Measurements from ENCODE around the gene GALP.
"Not testable (repeated sequence)": the region's sequence is repeated elsewhere in the genome, so short reads cannot be mapped to it uniquely, and the experiment has no call there.

GALP gene

DNA sequence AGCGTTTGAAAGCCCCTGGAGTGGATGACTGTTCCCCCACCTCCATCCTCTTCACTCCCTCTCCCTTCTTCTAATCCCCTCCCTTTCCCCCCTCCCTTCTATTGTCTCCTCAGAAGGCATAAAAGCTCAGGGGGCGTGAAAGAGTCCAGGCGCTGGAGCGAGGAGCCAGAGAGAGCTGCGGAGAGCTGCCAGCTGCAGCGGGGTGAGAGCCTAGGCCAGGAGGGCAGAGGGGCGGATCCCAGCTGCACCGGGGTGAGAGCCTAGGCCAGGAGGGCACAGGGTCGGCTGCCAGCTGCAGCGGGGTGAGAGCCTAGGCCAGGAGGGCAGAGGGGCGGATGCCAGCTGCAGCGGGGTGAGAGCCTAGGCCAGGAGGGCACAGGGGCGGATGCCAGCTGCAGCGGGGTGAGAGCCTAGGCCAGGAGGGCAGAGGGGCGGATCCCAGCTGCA lies at the start of gene GALP:
Gene GALP, plus strand, starts transcription at position 148 of the 447 bp plus-strand sequence. CDS start 1,101 bp downstream, outside the sequence.
- not testable (repeated sequence) for DNase-seq (ENCODE audit: low read depth in 3 of 3, low spot score in 1 of 3)

DNA sequence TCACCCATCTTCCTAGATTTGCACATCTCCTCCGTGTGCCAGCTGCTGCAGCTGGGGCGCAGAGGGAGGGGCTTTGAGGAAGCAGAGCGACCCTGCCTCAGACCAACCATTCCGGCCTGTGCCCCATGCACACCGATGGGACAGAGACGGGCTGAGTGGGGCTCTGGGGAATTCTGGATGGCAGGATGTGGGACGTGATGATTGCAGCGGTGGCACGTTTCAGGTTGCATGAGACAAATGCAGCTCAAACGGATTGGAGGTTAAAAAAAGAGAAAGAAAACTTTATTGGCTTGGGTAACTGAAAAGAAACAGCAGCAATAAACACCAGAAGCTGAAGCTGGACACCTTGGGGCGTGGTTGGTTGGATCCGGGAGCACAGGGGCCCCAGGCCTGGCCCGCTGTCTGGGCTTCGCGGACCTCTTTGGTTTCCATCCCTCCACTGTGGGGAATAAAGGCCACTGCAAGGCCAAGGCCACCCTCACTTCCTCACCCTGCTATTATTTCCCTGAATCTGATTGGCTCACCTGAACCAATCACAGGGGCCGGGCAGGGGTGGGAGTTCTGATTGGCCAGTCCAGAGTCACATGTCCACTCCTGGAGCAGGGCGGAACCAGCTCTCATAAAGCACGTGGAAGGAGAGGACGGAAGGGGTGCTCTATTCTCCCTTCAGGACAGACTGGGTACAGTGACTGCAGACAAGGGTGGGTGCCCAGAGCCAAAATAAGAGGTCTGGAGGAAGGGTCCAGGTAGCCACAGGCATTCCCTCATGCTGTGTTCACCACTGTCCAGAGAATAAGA lies 48.6 kb upstream of the GALP start:
- no peak for DNase-seq (ENCODE audit: low read depth in 3 of 3, low spot score in 1 of 3)

DNA sequence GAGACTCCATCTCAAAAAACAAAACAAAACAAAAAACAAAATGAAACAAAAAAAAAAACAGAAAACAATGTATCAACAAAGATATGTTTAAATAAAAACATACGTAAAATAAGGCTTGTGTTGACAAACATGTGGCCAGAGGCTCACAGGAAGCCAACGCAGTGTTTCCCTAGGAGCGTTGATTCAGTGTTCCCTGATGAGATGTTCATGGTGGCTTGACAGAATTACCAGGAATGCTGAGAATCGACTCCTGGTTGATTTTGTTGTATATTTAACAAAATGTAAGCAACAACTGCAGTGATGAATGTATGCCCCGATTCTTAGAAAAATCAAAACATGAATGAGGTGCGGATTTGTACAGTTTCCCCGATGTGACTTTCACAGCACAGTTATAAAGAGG lies 45.8 kb upstream of the GALP start:
- DNase-seq (ENCODE audit: low read depth in 3 of 3, low spot score in 1 of 3) = no peak

DNA sequence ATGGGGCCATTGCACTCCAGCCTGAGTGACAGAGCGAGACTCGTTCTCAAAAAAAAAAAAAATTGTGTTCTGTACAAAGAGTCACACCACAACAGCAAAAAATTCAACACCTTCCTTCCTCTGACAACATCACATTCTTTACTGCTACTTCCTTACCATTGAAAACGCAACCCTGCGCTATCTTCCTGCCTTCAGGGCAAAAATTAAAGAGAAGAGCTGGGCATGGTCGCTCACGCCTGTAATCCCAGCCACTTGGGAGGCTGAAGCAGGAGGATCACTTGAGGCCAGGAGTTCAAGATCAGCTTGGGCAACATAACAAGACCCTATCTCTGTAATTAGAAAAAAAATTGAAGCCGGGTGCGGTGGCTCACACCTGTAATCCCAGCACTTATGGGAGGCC lies 44.2 kb upstream of the GALP start:
- no peak for DNase-seq (ENCODE audit: low read depth in 3 of 3, low spot score in 1 of 3)

DNA sequence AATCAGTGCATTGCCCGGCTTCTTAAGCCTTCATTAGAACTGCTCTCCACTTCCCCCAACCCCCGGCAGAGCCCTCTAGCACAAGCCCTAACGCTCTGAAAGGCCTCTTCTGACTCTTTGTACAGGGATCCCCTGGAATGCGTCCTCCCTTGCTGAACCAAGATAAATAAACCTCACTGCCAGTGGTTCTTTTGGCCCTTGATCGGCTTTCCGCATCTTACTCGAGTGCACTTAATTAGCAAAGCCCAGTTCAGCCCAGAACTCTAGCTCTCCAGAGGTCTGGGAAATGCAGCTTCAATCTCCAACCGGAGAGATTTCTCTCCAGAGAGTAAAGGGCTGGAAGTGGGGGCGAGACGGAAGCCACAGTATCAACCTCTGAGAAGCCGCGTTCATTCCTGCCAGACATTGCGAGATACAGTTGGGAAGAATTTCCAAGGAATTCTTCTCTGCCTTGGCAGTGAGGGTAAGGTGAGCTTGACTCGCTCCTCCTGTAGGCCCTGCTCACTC lies 43.4 kb upstream of the GALP start:
- DNase-seq (ENCODE audit: low read depth in 3 of 3, low spot score in 1 of 3) = no peak

DNA sequence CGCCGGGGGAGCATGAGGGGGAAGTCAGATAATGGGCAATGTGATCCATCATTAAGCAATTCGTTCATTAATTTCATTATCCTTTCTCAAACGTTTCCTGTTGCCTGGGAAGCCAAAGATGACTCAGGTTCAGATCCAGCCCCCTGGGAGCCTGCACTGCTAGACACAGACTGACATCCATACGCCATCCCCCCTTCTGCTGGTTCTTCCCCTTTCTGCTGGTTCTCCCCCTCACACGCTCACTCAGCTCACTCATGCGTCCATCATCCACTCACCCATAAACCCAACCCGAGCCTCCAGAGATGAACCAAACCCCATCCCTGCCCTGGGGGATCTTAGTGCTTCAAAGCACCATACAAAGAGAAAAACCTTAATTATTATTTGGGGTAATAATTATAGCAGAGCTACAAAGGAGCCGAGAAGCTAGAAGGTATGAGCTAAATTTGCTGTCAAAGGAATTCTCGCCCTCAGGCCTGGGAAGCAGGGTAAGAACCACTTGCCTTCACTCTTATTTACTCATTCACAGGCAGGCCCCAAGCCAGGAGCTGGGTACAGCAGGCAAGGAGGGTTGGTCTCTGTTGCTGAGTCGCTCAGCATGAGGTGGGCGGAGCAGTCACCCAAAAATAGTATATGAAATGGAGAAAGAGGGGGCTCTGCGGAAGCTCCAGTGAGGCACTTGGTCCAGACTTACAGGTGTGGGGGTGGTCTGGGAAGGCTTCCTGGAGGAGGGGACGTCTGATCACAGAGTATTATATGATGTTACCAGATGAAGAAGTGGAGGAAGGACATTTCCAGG lies 41.8 kb upstream of the GALP start:
- DNase-seq (ENCODE audit: low read depth in 3 of 3, low spot score in 1 of 3) = no peak

DNA sequence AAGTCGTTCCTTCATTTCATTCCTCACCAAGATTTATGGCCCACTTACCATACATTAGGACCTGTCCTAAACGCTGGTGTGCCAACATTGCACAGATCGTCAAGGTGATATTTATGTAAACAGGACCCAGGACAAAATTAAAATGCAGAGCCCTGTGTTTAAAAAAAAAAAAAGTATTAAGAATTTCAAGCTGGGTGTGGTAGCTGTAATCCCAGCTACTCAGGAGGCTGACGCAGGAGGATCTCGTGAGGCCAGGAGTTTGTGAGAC lies 41.2 kb upstream of the GALP start:
- no peak for DNase-seq (ENCODE audit: low read depth in 3 of 3, low spot score in 1 of 3)

DNA sequence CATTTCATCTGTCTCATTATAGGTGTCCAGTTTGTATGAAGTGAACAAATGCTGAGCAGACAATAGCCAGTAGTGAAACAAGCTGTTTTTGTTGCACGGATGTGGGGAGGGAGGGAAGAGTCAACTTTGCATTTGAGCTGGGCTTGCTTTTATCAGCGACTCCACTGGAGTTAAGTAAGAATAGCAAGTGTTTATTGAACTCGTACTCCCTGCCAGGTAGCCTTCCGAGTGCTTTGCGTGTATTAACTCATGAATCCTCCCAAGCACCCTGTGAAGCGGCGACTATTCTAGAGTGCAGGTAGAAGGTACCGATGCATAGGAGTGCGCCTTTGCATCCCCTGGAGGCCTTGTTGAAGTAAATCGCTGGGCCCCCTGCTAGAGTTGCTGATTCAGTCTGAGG lies 39.4 kb upstream of the GALP start:
- DNase-seq (ENCODE audit: low read depth in 3 of 3, low spot score in 1 of 3) = no peak

DNA sequence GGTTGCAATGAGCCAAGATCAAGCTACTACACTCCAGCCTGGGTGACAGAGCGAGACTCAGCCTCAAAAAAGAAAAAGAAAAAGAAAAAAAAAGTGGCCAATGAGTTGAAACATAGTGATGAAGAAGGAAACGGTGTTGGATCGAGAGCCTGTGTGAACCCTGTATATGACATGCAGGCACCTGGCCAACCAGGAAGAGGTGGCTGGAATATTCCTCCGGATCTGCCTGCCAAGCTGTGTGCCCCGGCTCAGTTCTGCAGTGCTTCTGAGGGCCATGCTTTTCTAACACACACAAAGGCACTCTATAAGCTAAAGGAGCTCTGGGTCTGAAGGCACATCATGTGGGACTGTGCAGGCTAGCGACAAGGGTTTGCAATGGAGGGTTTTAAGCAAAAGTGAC lies 38.4 kb upstream of the GALP start:
- DNase-seq (ENCODE audit: low read depth in 3 of 3, low spot score in 1 of 3) = no peak

DNA sequence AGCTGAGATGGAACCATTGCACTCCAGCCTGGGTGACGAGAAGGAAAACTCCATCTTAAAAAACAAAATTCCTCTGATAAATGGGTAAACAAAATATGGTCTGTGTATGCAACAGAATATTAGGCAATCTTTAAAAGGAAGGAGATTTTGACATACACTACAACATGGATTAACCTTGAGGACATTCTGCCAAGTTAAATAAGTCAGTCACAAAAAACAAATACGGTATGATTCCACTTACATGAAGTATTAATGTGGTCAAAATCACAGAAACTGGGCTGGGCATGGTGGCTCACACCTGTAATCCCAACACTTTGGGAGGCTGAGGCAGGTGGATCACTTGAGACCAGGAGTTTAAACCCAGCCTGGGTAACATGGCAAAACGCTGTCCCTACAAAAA lies 37.7 kb upstream of the GALP start:
- no peak for DNase-seq (ENCODE audit: low read depth in 3 of 3, low spot score in 1 of 3)

DNA sequence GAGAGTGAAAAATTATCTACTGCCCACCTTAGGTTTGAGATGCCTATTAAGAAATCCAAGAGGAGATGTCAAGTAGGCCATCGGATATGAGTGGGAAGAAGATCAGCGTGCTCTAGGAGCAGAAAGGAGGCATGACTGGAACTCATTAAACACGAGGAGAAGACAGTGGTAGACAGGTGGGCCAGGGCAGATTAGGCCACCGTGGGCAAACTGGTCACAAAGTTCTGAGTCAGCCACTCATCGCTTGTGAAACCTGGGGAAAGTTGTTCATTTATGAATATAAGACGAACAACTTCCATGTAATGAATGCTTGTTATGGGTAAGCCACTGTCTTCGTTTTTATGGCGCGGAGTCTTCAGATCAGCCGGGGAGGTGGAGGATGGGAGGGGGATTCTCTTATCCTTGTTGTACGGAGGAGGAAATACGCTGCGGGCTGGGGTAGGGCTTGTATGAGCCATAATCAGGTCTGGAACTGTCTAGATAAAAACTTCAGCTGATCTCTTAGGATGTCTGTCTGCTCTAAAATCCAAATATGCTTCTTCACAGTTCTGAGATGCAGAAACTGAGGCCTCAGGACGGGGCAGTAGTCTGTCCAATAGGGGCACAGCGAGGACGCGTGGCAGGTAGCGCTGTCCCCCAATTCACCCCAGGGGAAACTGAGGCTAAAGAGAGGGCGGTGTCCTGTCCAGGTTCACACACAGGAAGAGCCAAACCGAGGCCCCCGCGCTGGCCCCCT lies 35.8 kb upstream of the GALP start:
- no peak for DNase-seq (ENCODE audit: low read depth in 3 of 3, low spot score in 1 of 3)

DNA sequence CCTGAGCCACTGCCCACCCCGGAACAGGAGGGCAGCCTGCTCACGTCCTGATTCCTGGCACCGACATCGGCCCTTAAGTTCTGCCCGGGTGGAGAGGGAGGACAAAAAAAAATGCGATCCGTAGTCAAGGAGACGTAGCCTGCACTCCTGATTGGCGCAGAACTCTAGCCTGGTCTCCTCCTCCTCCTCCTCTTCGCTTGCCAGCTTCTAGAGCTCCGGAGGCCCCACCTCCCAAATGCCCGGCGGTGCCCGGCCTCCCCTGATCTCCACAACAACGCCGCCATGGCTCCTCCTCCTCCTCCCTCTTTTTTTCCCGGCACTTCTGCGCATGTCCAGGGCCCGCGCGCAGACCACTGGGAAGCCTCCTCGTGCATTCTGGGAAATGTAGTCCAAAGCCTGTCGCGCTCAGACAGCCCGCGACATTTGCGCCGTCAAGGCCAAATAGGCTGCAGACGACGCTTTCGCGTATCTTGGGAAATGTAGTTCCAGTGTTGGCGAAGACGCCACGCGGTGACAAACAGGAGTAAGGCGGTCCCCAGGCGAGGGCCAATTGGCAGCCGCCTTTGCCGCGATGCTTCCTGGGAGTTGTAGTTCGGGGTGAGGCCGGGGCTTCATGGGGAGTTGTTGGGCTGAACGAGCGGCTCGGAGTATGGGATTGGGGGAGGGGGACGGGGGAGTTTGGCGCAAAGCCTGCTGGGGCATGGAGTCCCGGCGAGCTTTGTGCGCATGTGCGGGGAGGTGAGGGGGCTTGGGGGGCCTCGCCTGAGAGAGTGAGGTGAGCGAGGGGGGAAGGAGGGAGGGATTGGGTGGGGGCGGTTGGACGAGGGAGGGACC lies 35.0 kb upstream of the GALP start, which contains the start of gene ZNF444:
Gene ZNF444, plus strand, starts transcription at position 705 of the 834 bp plus-strand sequence. CDS start 5,625 bp downstream, outside the sequence.
- DNase-seq (ENCODE audit: low read depth in 3 of 3, low spot score in 1 of 3) = peak; percentile 96 to 99 (median 98)

DNA sequence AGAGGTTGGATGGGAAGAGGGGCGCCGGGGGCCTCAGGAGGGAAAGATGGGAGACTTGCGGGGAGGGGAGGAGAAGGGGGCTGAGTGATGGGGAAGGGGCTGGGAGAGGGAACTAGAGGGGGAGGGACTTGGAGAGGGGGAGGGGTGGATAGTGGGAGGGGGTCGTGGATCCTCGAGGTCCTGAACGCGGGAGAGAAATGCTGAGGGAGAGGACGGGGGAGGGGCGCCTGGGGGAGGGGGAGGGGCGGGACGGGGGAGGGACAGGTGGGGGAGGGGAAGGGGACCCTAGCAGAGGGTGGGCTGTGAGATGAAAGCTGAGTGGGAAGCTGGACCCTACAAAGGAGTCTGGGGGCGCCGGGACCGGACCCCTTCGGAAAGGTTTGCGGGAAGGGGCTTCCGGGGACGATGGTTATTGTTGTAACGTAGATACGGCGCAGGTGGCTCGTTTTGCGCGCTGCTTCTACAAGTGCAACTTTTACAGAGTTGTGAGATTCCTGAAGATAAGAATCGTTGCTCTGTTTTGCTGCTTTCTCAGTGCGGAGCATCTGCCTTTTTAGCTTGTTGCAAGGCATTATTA lies 34.3 kb upstream of the GALP start:
- peak in 1 of 3 donors; percentile 18 for DNase-seq (ENCODE audit: low read depth in 3 of 3, low spot score in 1 of 3)

DNA sequence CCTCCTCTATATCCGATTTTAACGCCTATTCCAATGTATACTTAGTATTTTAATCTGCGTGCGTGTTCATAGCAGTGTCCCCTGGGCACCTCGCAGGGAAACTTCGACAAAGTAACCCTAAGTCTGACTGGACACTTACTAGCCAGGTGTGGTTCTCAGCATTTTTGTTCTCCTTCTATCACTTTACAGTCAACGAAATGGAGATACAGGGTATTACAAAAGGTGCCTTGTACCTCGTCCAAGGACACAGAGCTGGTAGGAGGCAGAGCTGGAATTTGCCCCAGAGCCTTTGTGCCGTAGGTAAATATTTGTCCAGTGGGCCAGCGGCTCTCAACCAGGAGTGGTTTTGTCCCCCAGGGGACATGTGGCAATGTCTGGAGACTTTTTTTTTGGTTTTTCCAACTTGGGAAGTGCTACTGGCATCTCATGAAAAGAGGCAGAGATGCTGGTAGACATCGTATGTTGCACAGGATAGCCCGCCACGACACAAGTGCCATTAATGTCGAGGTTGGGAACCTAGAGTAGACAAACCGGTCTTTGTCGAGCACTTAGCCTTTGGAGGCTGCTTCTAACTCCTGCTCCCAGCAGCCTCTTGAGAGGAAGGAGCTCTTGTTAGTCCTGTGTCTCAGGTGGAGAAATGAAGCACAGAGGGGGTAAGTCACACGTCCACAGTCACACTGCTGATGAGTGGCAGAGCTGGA lies 33.6 kb upstream of the GALP start:
- DNase-seq (ENCODE audit: low read depth in 3 of 3, low spot score in 1 of 3) = no peak

DNA sequence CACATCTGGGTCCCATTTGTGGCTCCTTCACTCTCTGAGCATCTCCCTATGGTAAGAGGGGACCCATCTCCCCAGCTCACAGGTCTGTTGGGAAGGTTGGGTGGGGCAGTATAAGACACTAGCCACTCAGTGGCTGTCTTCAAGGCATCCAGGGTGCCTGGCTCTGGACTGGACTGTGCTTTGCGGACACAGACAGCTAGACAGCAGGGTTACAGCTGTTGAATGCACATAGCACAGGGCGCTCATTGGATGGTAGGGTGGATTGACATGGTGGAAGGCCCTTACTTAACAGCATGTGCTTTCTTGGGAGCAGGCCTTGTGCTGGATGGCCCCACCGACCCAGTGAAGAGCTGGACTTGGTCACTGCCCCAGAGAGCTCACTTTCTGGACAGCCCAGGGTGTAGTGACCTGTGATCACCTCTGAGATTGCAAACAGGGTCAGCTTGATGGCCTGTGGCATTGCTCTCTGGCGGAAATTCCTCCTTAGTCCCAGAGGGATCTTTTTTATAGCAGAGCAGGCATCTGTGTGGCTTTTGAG lies 32.8 kb upstream of the GALP start:
- DNase-seq (ENCODE audit: low read depth in 3 of 3, low spot score in 1 of 3) = no peak

DNA sequence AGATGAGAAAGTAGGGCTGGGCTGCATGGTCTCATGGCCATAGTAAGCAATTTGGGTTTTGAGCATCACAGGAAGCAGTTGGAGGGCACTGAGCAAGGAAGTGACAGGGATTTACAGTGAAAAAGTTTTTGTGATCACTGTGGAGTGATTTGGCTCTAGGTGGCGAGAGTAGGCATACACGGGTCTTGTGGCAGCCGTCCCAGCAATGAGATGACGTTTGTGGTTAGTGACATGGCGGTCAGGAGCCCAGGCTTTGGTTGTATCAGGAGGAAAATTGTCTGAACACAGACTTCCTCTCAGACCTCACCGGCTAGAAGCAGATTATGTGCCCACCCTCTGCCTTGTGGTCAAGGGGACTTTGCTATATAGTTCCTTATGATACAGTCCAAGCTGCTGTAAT lies 31.4 kb upstream of the GALP start:
- DNase-seq (ENCODE audit: low read depth in 3 of 3, low spot score in 1 of 3) = no peak

DNA sequence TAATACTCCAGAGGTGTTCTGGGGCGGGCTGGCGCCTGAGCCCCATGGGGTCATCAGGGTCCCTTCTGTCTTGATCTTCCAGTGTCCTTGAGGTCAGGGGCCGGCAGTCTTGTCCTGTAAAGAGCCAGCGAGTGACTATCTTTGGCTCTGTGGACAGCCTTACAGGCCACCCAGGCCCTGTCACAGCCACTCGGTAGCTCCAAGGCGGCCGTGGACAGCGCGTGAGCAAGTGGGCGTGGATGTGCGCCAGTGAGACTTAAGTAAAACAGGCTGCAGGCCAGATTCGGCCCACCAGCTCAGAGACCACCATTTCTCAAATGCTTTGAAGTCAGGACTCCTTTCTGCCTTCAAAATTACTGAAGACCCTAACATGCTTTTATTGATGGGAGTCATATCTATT lies 31.0 kb upstream of the GALP start:
- DNase-seq (ENCODE audit: low read depth in 3 of 3, low spot score in 1 of 3) = no peak

DNA sequence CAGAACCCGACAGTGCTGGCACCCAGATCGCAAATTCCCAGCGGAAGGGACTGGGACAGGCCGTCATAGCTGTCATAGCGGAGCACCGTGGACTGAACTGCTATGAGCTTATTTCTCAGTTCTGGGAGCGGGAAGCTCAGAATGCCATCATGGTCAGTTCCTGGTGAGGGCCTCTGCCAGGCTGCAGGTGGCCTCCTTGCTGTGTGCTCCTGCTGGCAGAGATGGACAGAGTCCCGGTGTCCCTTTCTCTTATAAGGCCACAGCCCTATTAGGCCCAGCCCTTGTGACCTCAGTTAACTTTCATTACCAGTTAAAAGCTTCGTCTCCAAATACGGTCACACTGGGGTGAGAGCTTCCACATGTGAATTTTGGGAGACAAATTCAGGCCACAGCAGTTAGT lies 30.1 kb upstream of the GALP start:
- no peak for DNase-seq (ENCODE audit: low read depth in 3 of 3, low spot score in 1 of 3)

DNA sequence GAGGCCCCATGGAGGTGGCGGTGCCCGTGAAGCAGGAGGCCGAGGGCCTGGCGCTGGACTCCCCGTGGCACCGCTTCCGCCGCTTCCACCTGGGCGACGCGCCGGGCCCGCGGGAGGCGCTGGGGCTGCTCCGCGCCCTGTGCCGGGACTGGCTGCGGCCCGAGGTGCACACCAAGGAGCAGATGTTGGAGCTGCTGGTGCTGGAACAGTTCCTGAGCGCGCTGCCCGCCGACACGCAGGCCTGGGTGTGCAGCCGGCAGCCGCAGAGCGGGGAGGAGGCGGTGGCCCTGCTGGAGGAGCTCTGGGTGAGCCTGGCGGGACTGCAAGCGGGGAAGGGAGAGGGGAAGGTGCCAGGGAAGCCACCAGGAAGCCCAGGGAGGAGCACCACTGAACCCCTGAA lies 28.9 kb upstream of the GALP start:
- DNase-seq (ENCODE audit: low read depth in 3 of 3, low spot score in 1 of 3) = no peak

DNA sequence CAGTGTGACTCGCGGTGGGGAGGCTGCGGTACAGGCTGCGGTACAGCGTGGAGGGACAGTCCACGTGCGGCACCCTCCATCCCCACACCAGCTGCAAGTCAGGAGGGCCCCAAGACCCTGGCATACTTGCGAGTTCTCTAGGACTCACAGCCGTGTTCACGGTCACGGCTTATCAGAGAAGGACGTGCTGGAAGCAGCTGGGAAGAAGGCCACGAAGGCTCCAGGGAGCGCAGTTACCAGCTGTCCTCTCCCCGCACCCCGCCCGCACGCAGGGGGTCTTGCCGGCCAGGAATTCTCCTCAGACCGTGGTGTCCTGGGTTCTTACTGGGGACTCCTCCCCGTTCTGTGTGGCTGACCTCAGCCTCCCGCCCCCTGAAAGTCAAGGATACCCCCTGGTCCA lies 28.5 kb upstream of the GALP start:
- no peak for DNase-seq (ENCODE audit: low read depth in 3 of 3, low spot score in 1 of 3)
